ENCODE data around the gene ERN1. TPM values are rescaled to one million over a fixed set of nuclear protein-coding genes. Genes with fewer than 3 reads are reported as not detected.
A peak's percentile ranks its signal among the peaks of the same experiment; 100 is the strongest.

Gene ERN1
- total RNA-seq, 1 donor from 2014 or later: 22.1 TPM

DNA sequence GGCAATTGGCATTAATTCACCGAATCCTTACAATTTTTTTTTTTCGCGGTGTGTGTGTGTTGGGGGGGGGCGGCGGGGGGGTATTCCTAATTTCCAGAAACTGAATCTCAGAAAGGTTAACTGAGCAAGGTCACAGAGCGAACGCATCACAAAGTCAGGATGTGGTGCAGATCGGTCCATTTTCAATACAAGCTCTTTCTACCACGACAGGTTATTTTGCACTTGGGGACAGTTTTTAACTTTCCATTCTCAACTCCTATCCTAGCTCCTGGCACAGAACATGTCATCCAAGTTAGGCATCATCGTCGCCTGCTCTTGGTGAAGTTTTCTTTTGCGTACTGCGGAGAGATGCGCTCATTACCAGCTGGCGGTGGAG lies 15.4 kb upstream of the ERN1 start:
- no peak for FAIRE-seq
- H3K27me3 ChIP-seq (ENCODE audit: control insufficient read depth, insufficient read depth, low read length): no peaks in the 10 kb centered on the region
- H3K36me3 ChIP-seq (ENCODE audit: control insufficient read depth, insufficient read depth, low read length): peaks cover 2% of the 10 kb centered on the region
- TF ChIP-seq, protein P1, sequence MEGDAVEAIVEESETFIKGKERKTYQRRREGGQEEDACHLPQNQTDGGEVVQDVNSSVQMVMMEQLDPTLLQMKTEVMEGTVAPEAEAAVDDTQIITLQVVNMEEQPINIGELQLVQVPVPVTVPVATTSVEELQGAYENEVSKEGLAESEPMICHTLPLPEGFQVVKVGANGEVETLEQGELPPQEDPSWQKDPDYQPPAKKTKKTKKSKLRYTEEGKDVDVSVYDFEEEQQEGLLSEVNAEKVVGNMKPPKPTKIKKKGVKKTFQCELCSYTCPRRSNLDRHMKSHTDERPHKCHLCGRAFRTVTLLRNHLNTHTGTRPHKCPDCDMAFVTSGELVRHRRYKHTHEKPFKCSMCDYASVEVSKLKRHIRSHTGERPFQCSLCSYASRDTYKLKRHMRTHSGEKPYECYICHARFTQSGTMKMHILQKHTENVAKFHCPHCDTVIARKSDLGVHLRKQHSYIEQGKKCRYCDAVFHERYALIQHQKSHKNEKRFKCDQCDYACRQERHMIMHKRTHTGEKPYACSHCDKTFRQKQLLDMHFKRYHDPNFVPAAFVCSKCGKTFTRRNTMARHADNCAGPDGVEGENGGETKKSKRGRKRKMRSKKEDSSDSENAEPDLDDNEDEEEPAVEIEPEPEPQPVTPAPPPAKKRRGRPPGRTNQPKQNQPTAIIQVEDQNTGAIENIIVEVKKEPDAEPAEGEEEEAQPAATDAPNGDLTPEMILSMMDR (IDR thresholded peaks at IDR 0.05; ENCODE audit: insufficient read depth, low read length, severe bottlenecking): no peak
- peak overlapping the region; percentile 75 for H3K4me3 ChIP-seq (ENCODE audit: low read depth, low read length)
- no peak for DNase-seq (ENCODE audit: low read depth)

DNA sequence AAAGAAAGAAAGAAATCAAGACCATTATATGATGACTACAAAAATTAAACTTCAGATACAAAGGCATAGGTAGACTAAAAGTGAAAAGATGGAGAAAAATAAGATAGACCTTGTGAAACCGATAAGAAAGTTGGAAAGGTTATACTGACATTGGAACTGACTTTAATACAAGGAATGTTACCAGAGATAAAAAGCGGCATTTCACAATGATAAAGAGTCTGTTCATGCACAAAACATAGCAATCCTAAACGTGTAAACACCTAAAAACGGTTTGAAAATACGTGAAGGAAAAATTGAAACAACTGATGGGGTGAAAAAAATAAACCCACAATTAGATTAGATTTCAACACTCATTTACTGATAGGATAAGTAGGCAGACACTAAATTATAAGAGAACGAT lies 9.6 kb upstream of the ERN1 start:
- Histone ChIP-seq H3K27me3 (ENCODE audit: control insufficient read depth, insufficient read depth, low read length) (no peaks in the 10 kb centered on the region), H3K36me3 (ENCODE audit: control insufficient read depth, insufficient read depth, low read length) (no peaks in the 10 kb centered on the region), H3K4me3 (ENCODE audit: low read depth, low read length) (no peak overlapping the region)
- no peak for DNase-seq (ENCODE audit: low read depth)
- FAIRE-seq: no peak
- TF ChIP-seq, protein P1 (IDR thresholded peaks at IDR 0.05; ENCODE audit: insufficient read depth, low read length, severe bottlenecking): no peak

DNA sequence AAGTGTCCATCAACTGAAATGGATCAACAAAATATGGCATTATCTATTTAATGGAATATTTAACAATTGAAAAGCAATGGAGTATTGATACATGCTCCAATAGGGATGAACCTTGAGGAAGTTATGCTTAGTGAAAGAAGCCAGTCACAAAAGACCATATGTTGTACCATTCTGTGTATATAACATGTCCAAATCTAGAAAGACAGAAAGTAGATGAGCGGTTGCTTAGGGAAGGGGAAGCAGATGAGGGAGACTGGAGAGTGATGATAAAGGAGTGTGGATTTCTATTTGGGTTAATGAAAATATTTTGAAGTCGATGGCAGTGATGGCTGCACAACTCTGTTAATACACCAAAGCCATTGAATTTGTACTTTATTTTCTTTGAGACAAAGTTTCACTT lies 8.5 kb upstream of the ERN1 start:
- Histone ChIP-seq H3K4me3 (ENCODE audit: low read depth, low read length) (no peak overlapping the region), H3K36me3 (ENCODE audit: control insufficient read depth, insufficient read depth, low read length) (no peaks in the 10 kb centered on the region), H3K27me3 (ENCODE audit: control insufficient read depth, insufficient read depth, low read length) (no peaks in the 10 kb centered on the region)
- FAIRE-seq: no peak
- TF ChIP-seq, protein P1 (IDR thresholded peaks at IDR 0.05; ENCODE audit: insufficient read depth, low read length, severe bottlenecking): no peak
- DNase-seq (ENCODE audit: low read depth): no peak

DNA sequence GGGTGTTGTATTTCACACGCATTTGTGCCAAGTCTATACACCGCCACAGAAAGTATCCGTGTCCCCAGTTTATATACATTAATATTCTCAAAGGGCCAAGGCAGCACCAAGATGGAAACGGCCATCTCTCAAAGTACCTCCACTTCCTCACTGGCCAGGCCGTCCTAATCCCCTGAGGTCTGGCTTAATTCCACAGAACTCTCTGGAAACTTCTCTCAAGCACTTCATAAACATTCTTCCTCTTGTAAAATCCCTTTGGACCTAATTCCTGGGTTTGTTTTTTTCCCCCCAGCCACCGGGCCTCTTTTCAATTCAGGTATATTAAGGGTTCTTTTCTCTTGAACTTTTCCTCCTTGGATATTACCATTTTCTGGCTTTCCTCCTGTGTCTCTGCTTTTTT lies 5.1 kb upstream of the ERN1 start:
- FAIRE-seq: no peak
- TF ChIP-seq, protein P1 (IDR thresholded peaks at IDR 0.05; ENCODE audit: insufficient read depth, low read length, severe bottlenecking): no peak

DNA sequence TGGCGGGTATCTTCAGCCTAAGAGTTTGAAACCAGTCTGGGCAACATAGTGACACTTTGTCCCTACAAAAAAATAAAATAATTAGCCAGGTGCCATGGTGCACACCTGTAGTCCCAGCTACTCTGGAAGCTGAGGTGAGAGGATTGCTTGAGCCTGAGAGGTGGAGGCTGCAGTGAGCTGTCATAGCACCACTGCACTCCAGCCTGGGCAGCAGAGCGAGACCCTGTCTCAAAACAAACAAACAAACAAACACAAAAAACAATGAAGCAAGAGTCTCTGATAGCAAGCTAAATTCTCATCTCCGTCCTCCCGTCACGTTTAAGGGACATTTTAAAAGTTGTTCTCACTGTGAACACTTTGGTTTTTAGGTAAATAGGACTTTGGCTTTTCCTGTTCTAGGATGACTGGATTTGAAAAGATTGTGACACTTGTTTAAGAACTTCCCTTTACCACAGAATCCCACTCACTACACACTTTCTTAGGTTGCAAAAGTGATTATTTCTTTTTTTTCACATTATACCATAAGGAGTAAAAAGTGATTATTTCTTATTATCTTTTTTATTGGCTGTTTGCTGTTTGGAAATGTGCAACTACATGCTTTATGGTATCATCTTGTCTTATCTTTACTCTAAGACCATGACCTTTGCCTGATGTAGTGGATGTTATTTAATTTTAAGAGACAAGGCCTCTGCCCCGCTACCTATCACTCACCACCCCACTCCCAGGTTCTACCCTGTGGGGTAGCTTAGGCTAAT lies 4.4 kb upstream of the ERN1 start:
- FAIRE-seq (no peak), DNase-seq (ENCODE audit: low read depth) (no peak)

More for the DNA sequence above, 5.1 kb upstream of the ERN1 start:
- no peaks in the 10 kb centered on the region for H3K36me3 ChIP-seq (ENCODE audit: control insufficient read depth, insufficient read depth, low read length)
- H3K27me3 ChIP-seq (ENCODE audit: control insufficient read depth, insufficient read depth, low read length): no peaks in the 10 kb centered on the region
- H3K4me3 ChIP-seq (ENCODE audit: low read depth, low read length): no peak overlapping the region
- no peak for DNase-seq (ENCODE audit: low read depth)

More for the DNA sequence above, 4.4 kb upstream of the ERN1 start:
- H3K27me3 ChIP-seq (ENCODE audit: control insufficient read depth, insufficient read depth, low read length): no peaks in the 10 kb centered on the region
- TF ChIP-seq, protein P1 (IDR thresholded peaks at IDR 0.05; ENCODE audit: insufficient read depth, low read length, severe bottlenecking): no peak
- no peaks in the 10 kb centered on the region for H3K36me3 ChIP-seq (ENCODE audit: control insufficient read depth, insufficient read depth, low read length)
- no peak overlapping the region for H3K4me3 ChIP-seq (ENCODE audit: low read depth, low read length)
